Neural crest cell (in vitro differentiated cells): ENCODE data around the gene CYP2D6. TPM values are rescaled to one million over a fixed set of nuclear protein-coding genes. Genes with fewer than 3 reads are reported as not detected.
"Not testable (repeated sequence)": the region's sequence is repeated elsewhere in the genome, so short reads cannot be mapped to it uniquely, and the experiment has no call there.

Experiments
- DNase-seq: peaks from one replicate; pipeline ENCODE4 v3.0.0; 2021; ENCODE audit warnings: low read depth, mixed read lengths, low spot score
- H3K27ac Mint-ChIP-seq: one replicate; pipeline ENCODE4 v1.8.0; 2021; ENCODE audit warnings: mild to moderate bottlenecking, mixed read lengths; ENCODE audit not compliant: unreplicated experiment
- H3K27me3 Mint-ChIP-seq: 2 replicates; pipeline ENCODE4 v1.8.0; 2021; ENCODE audit warnings: low read depth, mild to moderate bottlenecking, mixed read lengths
- H3K36me3 Mint-ChIP-seq: 2 replicates; pipeline ENCODE4 v1.8.0; 2021; ENCODE audit warnings: low read depth, mild to moderate bottlenecking, mixed read lengths
- H3K4me1 Mint-ChIP-seq: 2 replicates; pipeline ENCODE4 v1.8.0; 2021; ENCODE audit warnings: mixed read lengths
- H3K4me3 Mint-ChIP-seq: one replicate; pipeline ENCODE4 v1.8.0; 2021; ENCODE audit warnings: mild to moderate bottlenecking, mixed read lengths
- H3K9me3 Mint-ChIP-seq: 2 replicates; pipeline ENCODE4 v1.8.0; 2021; ENCODE audit warnings: mixed read lengths
- long read RNA-seq: library from polyadenylated mRNA; unstranded; transcript quantifications from one replicate; pipeline ENCODE4 v2.0.0, GENCODE V29; 2020
- total RNA-seq: library from RNA; stranded (reverse); gene quantifications from 2 replicates; pipeline ENCODE4 v1.2.1, GENCODE V29; 2021
- TF ChIP-seq, protein P1 (sequence below): fragments of 200-600 bp; sonication (generic); conservative IDR thresholded peaks from 2 replicates; pipeline ENCODE4 v1.5.0; 2021; ENCODE audit warnings: antibody characterized with exemption, mild to moderate bottlenecking

The CYP2D6 gene
- 3.5 and 3.7 TPM in 2 replicates for total RNA-seq
- long read RNA-seq: 0 reads

DNA sequence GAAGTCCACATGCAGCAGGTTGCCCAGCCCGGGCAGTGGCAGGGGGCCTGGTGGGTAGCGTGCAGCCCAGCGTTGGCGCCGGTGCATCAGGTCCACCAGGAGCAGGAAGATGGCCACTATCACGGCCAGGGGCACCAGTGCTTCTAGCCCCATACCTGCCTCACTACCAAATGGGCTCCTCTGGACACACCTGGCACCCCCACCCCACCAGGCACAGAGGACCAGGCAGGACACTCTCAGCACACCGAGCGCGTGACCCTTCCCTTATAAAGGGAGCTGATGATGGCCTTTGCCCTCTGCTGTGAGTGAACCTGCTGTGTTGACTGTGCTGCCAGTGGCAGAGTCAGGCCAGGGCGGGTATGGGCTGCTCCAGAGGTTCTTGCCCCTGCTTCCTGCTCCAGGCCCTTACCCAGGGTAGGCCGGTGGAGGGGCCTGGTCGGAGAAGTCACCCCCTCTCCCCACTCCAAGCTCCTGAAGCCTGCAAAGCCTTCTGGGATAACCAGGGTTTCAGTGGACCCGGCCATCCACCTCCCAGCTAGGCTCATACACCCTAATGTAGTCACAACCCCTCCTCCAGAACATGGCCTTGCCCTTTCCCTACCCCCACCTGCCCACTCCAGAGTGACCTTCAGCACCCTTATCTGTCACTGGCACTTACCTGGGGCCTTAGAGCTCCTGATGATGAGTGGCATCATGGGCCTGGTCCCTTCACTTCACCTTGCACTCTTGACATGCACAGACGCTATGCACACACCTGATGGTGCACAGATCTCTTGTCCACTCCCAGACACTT, at the start of gene CYP2D6:
Gene CYP2D6 (minus strand): TSS at position 172 of the 793 bp plus-strand sequence. CDS start 19 bp downstream, at position 153.
- not testable (repeated sequence) for DNase-seq, H3K27ac Mint-ChIP-seq, H3K4me1 Mint-ChIP-seq, H3K27me3 Mint-ChIP-seq, H3K36me3 Mint-ChIP-seq, H3K9me3 Mint-ChIP-seq, H3K4me3 Mint-ChIP-seq

DNA sequence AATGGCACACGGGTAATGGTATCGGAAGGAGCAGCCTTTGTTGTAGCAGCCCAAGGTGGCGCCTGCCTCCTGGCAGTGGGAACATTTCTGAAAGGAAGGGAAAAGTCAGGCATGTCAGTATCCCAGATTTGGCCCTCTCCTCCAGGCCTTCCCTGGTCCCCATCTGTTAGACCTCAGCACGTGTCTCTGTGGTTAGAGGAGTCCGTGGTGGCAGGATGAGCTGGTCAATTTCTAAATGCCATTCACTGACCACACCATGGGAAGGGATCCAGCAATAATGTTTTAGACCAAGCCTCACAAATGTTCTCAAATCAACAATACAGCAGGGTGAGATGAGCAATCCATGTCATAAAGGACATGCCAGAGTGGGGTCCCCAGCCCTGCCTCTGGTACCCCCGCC, 49.0 kb upstream of the CYP2D6 start:
- Mint-ChIP-seq H3K4me3 (no peak overlapping the region), H3K27me3 (no peaks in the 10 kb centered on the region), H3K27ac (no peak overlapping the region), H3K4me1 (no peaks in the 10 kb centered on the region), H3K36me3 (peaks cover 2% of the 10 kb centered on the region), H3K9me3 (no peaks in the 10 kb centered on the region)
- DNase-seq: no peak
- TF ChIP-seq, protein P1, sequence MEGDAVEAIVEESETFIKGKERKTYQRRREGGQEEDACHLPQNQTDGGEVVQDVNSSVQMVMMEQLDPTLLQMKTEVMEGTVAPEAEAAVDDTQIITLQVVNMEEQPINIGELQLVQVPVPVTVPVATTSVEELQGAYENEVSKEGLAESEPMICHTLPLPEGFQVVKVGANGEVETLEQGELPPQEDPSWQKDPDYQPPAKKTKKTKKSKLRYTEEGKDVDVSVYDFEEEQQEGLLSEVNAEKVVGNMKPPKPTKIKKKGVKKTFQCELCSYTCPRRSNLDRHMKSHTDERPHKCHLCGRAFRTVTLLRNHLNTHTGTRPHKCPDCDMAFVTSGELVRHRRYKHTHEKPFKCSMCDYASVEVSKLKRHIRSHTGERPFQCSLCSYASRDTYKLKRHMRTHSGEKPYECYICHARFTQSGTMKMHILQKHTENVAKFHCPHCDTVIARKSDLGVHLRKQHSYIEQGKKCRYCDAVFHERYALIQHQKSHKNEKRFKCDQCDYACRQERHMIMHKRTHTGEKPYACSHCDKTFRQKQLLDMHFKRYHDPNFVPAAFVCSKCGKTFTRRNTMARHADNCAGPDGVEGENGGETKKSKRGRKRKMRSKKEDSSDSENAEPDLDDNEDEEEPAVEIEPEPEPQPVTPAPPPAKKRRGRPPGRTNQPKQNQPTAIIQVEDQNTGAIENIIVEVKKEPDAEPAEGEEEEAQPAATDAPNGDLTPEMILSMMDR: no peak

DNA sequence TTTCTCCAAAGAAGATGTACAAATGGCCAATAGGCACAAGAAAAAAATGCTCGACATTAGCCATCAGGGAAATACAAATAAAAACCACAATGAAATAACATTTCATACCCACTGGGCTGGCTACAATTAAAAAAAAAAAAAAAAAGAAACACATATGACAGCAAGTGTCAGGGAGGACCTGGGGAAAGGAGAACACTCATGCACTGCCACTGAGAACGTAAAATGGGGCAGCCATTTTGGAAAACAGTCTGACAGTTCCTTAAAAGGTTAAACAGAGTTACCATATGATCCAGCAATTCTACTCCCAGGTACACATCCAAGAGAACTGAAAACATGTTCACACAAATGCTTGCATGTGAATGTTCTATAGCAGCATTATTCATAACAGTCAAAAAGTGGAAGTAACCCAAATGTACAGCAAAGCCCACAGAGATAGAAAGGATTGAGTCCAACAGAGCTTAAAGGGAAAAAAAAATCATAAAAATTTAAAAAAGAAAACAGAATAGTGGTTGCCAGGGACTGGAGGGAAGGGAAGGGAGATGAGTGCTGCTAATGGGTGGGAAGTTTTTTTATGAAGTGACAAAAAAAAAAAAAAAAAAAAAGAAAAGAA, 48.4 kb upstream of the CYP2D6 start:
- Mint-ChIP-seq H3K27me3 (no peaks in the 10 kb centered on the region), H3K36me3 (peaks cover 2% of the 10 kb centered on the region), H3K27ac (no peak overlapping the region), H3K4me3 (no peak overlapping the region), H3K9me3 (no peaks in the 10 kb centered on the region), H3K4me1 (no peaks in the 10 kb centered on the region)
- DNase-seq: no peak
- TF ChIP-seq, protein P1: no peak

DNA sequence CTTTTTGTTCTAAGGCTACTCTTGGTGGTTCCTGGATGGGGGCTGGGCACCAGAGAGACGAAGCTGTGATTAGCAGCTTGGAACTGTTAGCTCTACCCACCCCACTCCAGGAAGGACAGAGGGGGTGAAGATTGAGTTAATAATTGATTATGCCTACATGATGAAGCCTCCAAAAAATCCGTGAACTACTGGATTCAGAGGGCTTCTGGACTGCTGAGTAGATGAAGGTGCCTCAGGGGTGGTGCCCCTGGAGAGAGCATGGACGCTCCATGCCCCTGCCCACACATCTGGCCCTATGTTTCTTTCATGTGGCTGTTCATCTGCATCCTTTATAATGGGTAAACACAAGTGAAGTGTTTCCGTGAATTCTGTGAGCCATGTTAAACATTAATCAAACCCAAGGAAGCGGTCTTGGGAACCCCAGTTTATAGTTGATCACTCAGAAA, 47.3 kb upstream of the CYP2D6 start:
- Mint-ChIP-seq H3K4me3 (no peak overlapping the region), H3K27me3 (no peaks in the 10 kb centered on the region), H3K9me3 (no peaks in the 10 kb centered on the region), H3K4me1 (peaks cover 11% of the 10 kb centered on the region), H3K27ac (no peak overlapping the region), H3K36me3 (peaks cover 2% of the 10 kb centered on the region)
- no peak for DNase-seq
- TF ChIP-seq, protein P1: no peak

DNA sequence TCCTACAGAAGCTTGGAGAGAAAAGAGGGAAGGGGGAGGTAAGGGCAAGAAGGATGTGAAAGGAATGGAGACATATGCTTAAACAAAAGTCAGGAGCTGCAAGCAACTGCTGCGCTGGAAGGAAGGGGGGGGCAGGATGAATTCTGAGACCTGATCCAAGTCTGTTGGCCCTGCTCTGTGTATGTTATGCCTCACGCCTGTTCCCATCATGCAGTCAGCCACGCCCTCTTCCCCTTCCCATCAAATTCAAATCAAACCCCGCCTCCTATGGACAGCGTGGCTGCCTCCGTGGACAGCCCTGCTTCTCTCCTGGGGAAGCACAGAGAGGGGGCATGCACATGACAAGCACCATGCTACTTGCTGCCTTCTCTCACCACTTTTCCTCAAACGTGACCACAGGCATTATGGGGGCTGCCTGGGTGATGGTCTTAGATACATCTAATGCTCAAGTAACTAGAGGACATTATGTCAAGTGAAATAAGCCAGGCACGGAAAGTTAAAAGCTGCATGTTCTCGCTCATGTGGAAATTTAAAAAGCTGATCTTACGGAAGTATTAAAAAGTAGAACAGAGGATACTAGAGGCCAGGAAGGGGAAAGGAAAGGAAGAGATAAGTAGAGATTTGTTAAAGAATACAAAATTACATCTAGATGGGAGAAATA, 45.8 kb upstream of the CYP2D6 start:
- Mint-ChIP-seq H3K27me3 (no peaks in the 10 kb centered on the region), H3K36me3 (peaks cover 2% of the 10 kb centered on the region), H3K4me3 (no peak overlapping the region), H3K9me3 (no peaks in the 10 kb centered on the region), H3K4me1 (peaks cover 26% of the 10 kb centered on the region), H3K27ac (no peak overlapping the region)
- TF ChIP-seq, protein P1: no peak
- DNase-seq: no peak
